Liver (tissue), 3 donors: ENCODE measurements around the gene PALLD.

Source experiments
- CTCF ChIP-seq: fragments of 150-350 bp; IDR thresholded peaks from 2 replicates; pipeline ENCODE4 v1.5.1; 2017; ENCODE audit warnings: improper control_type of control experiment, low read depth, low read length; ENCODE audit not compliant: missing input control
- EGR1 ChIP-seq, 2 donors: IDR thresholded peaks; 2 replicates each; pipeline ENCODE4 v1.6.1; 2016 to 2018; ENCODE audit warnings: antibody characterized with exemption in 2 of 2, low read depth in 2 of 2
- FOXA1 ChIP-seq: IDR thresholded peaks from 2 replicates; pipeline ENCODE4 v1.6.1; 2016; ENCODE audit warnings: antibody characterized with exemption
- REST ChIP-seq: IDR thresholded peaks from 2 replicates; pipeline ENCODE4 v1.6.1; 2016; ENCODE audit warnings: antibody characterized with exemption, mild to moderate bottlenecking
- RXRA ChIP-seq, 2 donors: IDR thresholded peaks; 2 replicates each; pipeline ENCODE4 v1.6.1; 2017 to 2018; ENCODE audit warnings: antibody characterized with exemption in 2 of 2, mild to moderate bottlenecking in 1 of 2
- TAF1 ChIP-seq: conservative IDR thresholded peaks from 2 replicates; pipeline ENCODE4 v1.6.1; 2016; ENCODE audit warnings: antibody characterized with exemption, mild to moderate bottlenecking
- YY1 ChIP-seq: IDR thresholded peaks from 2 replicates; pipeline ENCODE4 v1.6.1; 2016; ENCODE audit warnings: antibody characterized with exemption, mild to moderate bottlenecking
- ZBTB33 ChIP-seq: IDR thresholded peaks from 2 replicates; pipeline ENCODE4 v1.6.1; 2016; ENCODE audit warnings: antibody characterized with exemption
- donor health status: healthy.
- donor health status: healthy.

GRCh38 chr4:168549143-168549542 is 52.3 kb downstream of the PALLD start:
- no peak for TF ChIP-seq CTCF
- no peak for TF ChIP-seq TAF1
- TF ChIP-seq REST = no peak
- TF ChIP-seq ZBTB33 = no peak
- no peak for TF ChIP-seq EGR1 (IDR thresholded peaks at IDR 0.05; ENCODE audit: low read depth in 2 of 2)
- TF ChIP-seq RXRA (IDR thresholded peaks at IDR 0.05) = no peak
- no peak for TF ChIP-seq FOXA1
- no peak for TF ChIP-seq YY1
